Measurements from ENCODE around the gene HACL1.
A peak's percentile ranks its signal among the peaks of the same experiment; 100 is the strongest.
"Not testable (repeated sequence)": the region's sequence is repeated elsewhere in the genome, so short reads cannot be mapped to it uniquely, and the experiment has no call there.

The HACL1 gene

DNA sequence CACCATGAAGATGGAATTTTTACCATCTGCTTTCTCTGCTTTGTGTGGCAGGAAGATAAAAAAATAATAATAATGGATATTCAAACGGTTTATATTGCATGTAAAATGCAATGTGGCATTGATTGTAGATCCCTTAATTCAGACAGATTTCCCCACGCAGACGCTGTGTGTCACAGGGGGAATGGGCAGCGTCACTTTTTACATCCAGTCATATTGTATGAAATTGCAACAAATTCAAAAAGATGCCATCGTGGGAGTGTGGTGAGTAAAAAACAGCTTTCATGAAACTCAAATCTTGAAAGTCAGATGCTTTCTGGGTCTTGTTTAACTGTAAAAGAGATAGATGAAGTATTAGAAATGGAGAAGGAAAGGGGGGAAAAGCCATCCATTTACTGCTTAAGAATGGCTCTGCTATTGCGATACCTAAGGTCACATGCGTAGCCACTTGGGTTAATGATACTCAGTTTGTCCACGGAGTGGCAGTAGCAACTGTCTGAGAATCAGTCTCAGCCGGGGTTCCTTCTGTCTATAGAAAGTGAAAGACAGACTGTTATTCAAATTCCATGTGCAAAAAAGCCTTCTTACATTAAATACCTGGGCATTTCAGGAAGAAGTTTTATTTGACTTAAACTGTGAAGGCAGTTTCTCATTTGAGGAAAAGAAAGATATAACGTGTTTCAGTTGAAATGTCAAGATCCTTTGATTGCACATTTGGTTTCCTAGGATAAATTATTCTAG, 28.7 kb upstream of the HACL1 start:
- DNase-seq (ENCODE audit: low read depth), result peak; percentile 50

DNA sequence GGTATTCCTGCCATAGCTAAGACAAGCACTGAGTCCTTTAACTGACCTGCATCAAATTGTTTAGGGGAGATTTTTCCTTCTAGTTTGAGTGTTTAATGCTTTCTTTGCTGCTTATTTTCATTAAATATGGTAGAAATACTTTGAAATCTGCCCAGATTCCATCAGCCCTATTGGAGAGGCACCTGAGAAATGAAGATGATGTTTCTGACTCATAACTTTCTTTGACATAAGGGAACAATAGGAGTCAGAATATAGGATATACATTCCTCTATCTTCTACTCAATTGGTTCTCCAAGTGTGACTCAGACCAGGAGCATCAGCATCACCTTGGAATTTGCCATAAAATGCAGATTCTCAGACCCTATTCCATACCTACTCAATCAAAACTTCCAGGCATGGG, 27.6 kb upstream of the HACL1 start:
- no peak for DNase-seq (ENCODE audit: low read depth)

DNA sequence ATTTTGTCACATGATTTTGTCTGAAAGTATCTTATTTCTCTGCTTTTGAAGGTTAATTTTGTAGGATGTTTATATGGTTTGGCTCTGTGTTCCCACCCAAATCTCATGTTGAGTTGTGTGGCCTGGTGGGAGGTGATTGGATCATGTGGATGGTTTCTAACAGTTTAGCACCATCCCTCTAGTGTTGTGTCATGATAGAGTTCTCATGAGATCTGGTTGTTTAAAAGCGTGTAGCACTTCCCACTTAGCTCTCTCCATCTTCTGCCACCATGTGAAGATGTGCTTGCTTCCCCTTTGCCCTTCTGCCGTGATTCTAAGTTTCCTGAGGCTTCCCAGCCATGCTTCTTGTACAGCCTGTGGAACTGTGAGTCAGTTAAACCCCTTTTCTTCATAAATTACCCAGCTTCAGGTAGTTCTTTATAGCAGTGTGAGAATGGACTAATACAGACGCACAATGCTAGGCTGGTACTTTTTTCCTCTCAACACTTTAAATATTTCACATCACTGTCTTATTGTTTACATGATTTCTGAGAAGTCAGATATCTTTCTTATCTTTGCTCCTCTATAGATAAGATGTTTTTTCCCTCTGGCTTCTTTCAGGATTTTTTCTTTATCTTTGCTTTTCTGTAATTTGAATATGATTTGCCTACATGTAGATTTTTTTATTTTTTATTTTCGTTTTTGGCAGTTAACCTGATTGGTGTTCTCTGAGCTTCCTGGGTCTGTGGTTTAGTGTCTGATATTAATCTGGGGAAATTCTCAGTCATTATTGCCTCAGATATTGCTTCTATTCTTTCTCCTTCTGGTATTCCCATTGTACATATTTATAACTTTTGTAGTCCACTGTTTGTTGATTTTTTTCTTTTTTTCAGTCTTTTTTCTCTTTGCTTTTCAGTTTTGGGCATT, 22.4 kb upstream of the HACL1 start:
- DNase-seq (ENCODE audit: low read depth), result no peak

DNA sequence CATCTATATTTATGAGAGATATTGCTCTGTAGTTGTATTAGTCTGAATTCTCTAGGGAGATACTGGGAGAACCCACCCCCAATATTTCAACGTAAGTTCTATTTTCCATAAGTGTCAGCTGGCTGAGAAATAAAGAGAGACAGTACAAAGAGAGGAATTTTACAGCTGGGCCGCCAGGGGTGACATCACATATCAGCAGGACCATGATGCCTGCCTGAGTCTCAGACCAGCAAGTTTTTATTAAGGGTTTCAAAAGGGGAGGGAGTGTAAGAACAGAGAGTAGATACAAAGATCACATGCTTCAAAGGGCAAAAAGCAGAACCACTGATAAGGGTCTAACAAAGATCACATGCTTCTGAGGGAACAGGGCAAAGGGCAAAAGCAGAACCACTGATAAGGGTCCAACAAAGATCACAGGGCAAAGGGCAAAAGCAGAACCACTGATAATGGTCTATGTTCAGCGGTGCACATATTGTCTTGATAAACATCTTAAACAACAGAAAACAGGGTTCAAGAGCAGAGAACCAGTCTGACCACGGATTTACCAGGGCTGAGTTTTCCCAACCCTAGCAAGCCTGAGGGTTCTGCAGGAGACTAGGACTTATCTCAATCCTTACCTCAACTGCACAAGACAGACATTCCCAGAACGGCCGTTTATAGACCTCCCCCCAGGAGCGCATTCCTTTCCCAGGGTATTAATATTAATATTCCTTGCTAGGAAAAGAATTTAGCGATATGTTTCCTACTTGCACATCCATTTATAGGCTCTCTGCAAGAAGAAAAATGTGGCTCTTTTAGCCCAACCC, 18.5 kb upstream of the HACL1 start:
- DNase-seq (ENCODE audit: low read depth), result not testable (repeated sequence)

DNA sequence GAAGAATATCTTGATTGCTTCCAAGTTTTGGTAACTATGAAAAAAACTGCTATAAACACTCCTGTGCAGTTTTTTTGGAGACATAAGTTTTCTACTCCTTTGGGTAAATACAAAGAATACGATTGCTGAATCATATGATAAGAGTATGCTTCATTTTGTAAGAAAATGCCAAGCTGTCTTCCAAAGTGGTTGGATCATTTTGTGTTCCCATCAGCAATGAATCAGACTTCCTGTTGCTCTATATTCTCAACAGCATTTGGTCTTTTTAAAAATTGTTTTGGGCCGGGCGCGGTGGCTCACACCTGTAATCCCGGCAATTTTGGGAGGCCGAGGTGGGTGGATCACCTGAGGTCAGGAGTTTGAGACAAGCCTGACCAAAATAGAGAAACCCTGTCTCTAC, 14.7 kb upstream of the HACL1 start:
- no peak for DNase-seq (ENCODE audit: low read depth)

DNA sequence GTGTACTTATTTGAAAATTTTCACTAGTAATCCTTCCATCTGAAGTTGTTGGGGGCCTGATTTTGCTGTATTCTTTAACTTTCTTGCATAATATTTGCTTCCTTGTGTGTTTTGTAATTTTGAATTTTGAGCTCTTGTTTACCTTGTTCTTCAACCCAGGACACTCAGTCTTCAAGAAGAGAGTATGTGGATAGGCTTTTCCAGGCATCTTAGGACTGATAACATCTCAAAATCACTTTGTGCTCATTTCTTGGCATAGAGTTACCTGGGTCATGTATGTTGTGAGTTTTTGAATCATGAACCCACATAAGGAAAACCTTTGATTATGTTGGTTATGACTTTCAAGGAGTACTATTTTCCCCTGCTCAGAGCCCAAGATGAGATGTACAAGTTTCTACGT, 13.6 kb upstream of the HACL1 start:
- no peak for DNase-seq (ENCODE audit: low read depth)

DNA sequence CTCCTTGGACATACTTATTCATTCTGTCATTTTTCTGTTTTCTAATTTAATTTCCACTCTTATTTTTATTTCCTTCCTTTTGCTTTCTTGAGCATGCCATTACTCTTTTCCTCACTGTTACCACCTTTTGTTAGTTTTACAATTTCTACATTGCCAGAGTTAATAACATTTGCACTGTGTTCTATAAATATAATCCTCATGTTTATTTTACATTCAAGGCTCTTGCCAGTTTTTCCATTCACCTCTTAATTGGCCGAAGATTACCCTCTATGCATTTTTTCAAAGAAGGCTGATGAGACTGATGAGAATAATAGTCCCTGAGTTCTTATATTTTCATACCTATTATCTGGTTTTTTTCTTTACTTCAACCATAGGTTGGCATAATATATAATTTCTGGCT, 10.6 kb upstream of the HACL1 start:
- no peak for DNase-seq (ENCODE audit: low read depth)

DNA sequence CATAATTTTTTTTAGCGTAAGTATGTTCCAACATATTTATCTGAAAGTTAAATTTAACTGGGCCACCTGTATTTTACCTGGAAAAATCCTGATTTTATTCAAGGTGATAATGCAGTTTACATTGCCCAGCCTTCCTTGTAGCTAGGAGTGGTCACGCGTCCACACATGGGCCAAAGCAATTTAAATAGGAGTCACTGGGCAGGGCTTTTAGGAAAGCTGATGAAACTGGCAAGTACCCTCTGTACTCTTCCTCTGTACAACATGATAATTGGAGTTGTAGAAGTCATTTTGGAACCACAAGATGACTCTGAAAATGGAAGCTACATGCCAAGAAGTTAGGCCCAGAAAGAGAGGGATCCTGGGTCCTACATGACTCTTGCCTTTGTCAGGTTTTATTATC, 9.6 kb upstream of the HACL1 start:
- DNase-seq (ENCODE audit: low read depth), result no peak

DNA sequence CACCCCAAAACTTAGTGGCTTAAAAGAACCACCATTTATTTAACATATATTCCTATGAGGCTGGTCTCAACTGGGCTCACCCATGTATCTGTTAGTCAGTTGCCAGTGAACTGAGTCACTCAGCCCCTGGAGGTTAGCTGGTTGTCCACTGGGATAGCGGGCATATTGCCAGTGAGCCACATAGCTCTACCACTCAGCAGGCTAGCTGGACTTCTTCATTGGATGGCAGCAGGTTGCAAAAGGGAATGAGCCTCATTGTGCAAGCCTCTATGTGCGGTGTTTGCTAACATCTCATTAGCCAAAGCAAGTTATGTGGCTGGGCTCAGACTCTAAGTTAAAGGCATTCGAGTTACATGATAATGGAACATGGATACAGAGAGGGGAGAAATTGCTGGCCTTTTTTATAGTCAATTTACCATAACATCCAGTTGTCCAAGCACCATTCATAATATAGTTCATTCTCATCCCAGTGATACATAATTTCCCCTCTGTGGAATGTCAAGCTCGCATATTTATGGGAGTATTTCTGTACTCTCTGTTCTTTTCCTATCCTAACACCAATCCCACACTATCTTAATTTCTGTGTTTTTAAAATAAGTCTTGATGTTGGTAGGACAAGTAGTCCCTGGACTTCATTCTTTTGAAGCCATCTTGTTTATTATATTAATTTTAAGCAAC, 8.9 kb upstream of the HACL1 start:
- no peak for DNase-seq (ENCODE audit: low read depth)

DNA sequence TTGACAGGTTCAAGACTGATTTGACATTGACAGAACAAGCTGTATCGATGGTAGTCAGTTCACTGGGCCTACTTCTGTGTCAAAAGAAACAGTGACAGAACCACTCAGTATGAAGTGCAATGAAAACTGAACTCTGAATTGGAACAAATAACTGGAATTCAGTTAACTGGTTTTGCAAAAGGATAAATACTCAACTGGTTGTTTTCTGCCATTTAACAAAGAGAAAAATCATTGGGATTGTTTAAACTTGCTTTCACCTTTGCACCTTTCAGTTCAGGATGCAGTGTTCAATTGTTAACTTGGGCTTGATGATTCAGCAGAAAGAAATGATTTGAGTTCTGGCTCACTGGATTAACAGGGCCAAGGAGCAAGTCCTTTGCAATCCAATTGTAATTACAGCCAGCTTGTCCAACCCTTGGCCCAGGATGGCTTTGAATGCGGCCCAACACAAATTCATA, 5.1 kb upstream of the HACL1 start:
- DNase-seq (ENCODE audit: low read depth), result no peak

DNA sequence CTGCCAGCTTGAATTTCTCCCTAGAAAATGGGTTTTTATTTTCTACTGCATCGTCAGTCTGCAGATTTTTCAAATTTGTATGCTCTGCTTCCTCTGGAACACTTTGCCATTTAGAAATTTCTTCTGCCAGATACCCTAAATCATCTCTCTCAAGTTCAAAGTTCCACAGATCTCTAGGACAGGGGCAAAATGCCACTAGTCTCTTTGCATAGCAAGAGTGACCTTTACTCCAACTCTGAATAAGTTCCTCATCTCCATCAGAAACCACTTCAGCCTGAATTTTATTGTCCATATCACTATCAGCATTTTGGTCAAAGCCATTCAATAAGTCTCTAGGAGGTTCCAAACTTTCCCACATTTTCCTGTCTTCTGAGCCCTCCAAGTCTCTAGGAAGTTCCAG, 3.2 kb upstream of the HACL1 start:
- not testable (repeated sequence) for DNase-seq (ENCODE audit: low read depth)

DNA sequence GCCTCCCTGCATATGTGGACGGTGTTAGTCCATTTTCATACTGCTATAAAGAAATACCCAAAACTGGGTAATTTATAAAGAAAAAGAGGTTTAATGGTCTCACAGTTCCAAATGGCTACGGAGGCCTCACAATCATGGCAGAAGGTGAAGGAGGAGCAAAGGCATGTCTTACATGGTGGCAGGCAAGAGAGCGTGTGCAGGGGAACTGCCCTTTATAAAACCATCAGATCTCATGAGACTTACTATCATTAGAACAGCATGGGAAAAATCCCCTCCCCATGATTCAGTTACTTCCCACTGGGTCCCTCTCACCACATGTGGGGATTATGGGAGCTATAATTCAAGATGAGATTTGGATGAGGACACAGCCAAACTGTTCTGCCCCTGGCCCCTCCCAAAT, 1.4 kb upstream of the HACL1 start:
- not testable (repeated sequence) for DNase-seq (ENCODE audit: low read depth)

DNA sequence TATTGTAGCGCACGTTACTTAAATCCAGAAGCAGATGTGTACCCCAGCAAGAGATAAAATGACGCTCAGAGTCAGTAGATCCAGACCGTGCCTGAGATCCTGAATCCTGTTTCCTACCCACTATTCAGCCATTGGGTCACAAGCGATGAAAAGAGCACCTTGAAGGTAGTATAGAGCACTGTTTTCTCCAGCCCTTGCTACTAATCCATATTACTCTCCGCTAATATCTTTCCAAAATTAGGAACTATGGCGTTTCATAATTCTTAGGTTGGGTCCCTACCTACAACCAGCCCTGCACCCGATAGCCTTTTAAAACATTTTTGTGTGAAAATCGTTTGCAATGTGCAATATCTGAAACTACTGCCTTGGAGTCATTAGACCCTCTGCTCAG, 772 bp upstream of the HACL1 start:
- no peak for DNase-seq (ENCODE audit: low read depth)

DNA sequence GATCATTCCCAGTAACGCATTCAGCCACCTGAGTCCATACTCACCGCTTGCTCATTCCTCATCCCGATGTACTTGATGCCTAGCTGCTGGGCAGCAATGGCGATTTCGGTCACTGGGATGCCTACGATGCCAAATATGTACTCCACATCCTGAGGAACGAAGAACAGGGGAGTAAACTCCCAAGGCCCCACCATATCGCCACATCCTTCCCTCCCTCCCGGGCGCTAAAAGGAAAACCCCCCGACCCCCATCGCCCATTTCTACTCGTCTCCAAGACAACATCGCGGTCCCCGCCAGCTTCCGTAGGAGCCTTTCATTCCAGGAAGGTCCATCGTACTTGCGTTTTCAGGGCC, 347 bp downstream of the HACL1 start:
- no peak for DNase-seq (ENCODE audit: low read depth)

DNA sequence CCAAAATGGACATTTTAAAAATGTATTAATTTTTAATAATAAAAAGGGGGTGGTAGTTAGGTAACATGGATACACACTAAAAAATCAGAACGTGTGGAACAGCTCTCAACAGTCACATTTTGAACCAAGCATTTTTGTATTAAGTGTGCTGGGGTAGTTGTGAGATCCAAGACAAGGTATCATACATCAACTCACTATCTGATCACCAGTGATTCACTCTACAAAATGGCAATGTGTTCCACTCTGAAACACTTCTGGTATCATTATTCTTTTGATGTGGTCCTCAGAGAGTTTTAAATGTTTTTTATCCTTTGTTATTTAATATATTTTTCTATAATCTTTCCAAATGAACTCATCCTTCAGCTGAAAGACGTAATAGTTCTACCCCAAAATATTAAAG, 5.4 kb downstream of the HACL1 start:
- no peak for DNase-seq (ENCODE audit: low read depth)

DNA sequence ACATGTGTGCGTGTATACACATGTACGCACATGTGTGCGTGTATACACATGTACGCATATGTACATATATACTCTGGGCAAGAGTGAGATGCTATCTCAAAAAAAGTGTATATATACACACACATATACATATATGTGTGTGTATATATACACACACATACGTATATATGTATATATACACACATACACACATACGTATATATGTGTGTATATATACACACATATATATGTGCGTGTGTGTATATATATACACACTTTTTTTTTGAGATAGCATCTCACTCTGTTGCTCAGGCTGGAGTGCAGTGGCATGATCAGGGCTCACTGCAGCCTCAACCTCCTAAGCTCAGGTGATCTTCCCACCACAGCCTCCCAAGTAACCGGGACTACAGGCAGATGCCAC, 8.4 kb downstream of the HACL1 start:
- DNase-seq (ENCODE audit: low read depth), result no peak

DNA sequence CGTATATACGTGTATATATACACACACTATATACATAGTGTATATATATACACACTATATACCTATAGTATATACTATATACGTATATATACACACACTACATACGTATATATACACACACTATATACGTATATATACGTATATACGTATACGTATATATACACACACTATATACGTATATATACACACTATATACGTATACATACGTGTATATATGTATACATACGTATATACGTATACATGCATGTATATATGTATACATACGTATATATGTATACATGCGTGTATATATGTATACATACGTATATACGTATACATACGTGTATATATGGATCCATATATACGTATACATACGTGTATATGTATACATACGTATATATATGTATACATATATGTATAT, 9.4 kb downstream of the HACL1 start:
- DNase-seq (ENCODE audit: low read depth), result no peak

DNA sequence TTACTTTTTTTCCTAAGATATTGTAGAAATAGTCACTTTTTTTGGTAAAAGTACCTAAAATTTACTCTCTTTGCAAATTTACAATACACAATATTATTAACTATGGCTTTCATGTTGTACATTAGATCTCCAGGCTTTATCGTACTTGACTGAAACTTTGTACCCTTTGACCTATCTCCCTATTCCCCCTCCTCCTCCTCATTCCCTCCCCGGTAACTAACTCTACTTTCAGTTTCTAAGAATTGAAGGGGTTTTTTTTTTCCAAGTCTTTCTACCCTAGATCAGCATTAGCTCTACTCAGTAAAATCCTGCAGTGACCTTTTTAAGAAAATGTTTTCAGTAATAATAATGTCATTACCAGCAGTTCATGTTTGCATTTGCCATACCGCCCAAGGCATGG, 10.1 kb downstream of the HACL1 start:
- DNase-seq (ENCODE audit: low read depth), result no peak

DNA sequence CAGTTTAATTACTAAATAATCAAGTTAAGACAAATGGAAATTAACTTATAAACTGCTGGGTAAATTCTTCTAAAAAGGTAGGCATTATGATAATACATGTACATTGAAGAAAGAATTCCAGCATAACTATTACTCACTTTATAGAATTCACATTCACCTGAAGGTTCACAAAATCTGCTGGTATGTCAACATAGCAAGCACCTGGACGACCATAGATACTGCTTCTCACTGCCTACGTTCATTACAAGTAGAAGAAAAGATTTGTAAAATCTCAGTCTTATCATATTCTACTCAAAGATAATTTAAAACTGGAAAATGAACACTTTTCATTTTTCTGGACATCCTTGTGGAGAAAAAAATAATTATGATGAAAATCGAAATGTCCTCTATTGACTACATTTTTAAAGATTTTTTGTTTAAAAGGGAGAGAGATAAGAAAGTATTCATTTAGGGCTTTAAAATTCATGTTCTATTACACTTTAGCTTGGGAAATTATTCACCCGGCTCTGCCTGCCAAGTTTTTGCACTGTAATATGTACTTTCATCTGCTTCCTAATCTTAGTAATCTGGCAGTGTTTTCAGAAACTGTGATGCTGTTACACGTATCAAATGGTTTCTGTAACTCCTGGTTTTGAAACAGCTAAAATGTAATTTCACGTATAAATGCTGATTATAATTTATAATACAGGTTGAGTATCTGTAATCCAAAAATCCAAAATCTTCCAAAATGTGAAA, 16.1 kb downstream of the HACL1 start:
- DNase-seq (ENCODE audit: low read depth), result no peak

DNA sequence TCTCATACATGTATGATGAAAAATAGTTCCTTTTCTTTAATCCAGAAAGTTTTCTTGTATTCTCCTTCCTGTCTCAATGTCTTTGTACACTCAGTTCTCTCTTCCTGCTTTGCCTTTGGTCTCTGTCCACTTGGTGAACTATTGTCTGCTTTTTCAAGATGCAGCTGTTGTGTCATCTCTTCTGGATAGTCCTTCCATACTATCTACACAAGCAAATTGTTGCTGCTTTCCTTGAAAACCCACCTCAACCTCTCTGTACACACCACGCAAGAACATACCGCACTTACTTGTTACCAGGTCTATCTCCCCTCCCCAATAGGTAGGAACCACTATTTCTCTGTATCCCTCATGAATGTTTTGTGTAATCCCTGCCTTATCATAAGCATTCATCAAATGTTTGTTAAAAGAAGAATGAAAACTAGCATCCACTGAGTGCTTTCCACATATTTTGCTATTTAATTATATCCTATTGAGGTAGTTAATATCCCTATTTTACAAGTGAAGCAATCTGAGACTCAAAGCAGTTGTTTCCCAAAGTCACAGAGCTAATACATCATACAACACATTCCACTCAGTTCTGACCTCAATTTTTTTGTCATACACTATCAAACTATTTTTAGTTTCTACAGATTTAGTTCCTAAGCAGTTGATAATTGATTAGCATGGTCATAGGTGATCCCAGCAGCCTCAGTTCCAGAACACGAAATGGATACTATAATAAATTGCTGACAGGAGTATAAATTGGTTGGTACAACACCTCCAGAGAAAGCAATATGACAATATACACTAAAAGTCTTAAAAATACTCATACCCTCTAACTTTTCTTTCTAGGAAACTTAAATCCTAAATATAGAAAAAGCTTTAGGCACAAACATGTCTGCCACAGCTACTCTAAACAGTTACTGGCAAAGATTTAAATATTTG, 19.6 kb downstream of the HACL1 start:
- DNase-seq (ENCODE audit: low read depth), result no peak

Measured in stimulated activated CD4-positive, alpha-beta T cell treated with anti-CD3 and anti-CD28 coated beads, Interleukin-2, amount 100 ng/mL, for 4 hours (primary cell).